B cell (primary cell): ENCODE data around the gene PPP2R5D. TPM values are rescaled to one million over a fixed set of nuclear protein-coding genes. Genes with fewer than 3 reads are reported as not detected.

ENCODE experiments used
- ATAC-seq: fragments of 200-7000 bp; cut with Tn5 transposase; one replicate; pipeline ENCODE4 v1.10.0; 2021; ENCODE audit warnings: low read depth, mild to moderate bottlenecking, moderate number of reproducible peaks, moderate library complexity
- CTCF ChIA-PET: fragments of 350-600 bp; sonication (Branson Sonifier 250); formaldehyde crosslinking; loops from one replicate; lab custom pipeline; 2021; ENCODE audit warnings: antibody characterized with exemption, inconsistent platforms; lab: Charles Lee
- POLR2A ChIA-PET: fragments of 350-600 bp; sonication (Branson Sonifier 250); formaldehyde crosslinking; loops from one replicate; lab custom pipeline; 2021; ENCODE audit warnings: antibody characterized with exemption; lab: Charles Lee
- DNase-seq: peaks from one replicate; pipeline ENCODE4 v3.0.0; 2013
- H2AFZ ChIP-seq: 2 replicates; pipeline ENCODE4 v1.6.1; 2012; ENCODE audit warnings: mild to moderate bottlenecking, low read depth, low read length; ENCODE audit not compliant: insufficient read depth, poor library complexity, severe bottlenecking
- H3K27ac ChIP-seq, 2 donors: 1 replicate in 1 of 2; 2 replicates in 1 of 2; pipeline ENCODE4 v1.5.1; 2012 to 2013; ENCODE audit warnings: low read length in 2 of 2, mild to moderate bottlenecking in 2 of 2, moderate library complexity in 1 of 2
- H3K27me3 ChIP-seq, 4 experiments: fragments of 200-600 bp in 1 of 4; sonication (generic) in 1 of 4; replicated peaks in 1 of 4; 1 replicate in 2 of 4; 2 replicates in 2 of 4; pipeline versions ENCODE4 v1.6.1 to v1.7.0; 2013 to 2016; ENCODE audit warnings: low read length in 3 of 4, mild to moderate bottlenecking in 2 of 4, mixed read lengths in 1 of 4, moderate library complexity in 1 of 4; ENCODE audit not compliant: insufficient read depth in 4 of 4, control insufficient read depth in 3 of 4; ENCODE audit errors: control extremely low read depth in 1 of 4
- H3K36me3 ChIP-seq, 2 experiments: replicated peaks in 1 of 2; 1 replicate in 1 of 2; 2 replicates in 1 of 2; pipeline versions ENCODE4 v1.6.1 to v1.7.1; 2013; ENCODE audit warnings: low read length in 1 of 2; ENCODE audit not compliant: insufficient read depth in 2 of 2, control insufficient read depth in 1 of 2; ENCODE audit errors: control extremely low read depth in 1 of 2, extremely low read depth in 1 of 2
- H3K4me1 ChIP-seq, 2 donors: fragments of 200-600 bp in 1 of 2; sonication (generic) in 1 of 2; 1 replicate in 1 of 2; 2 replicates in 1 of 2; pipeline versions ENCODE4 v1.5.1 to v1.6.1; 2013 to 2017; ENCODE audit warnings: low read length in 2 of 2; ENCODE audit not compliant: control insufficient read depth in 2 of 2, insufficient read depth in 2 of 2
- H3K4me2 ChIP-seq: replicated peaks from 2 replicates; pipeline ENCODE3; 2012; ENCODE audit warnings: mild to moderate bottlenecking, low read depth, low read length; ENCODE audit not compliant: poor library complexity, severe bottlenecking
- H3K4me3 ChIP-seq, 5 experiments: fragments of 200-600 bp in 1 of 5; sonication (generic) in 1 of 5; 1 replicate in 3 of 5; 2 replicates in 2 of 5; pipeline versions ENCODE4 v1.5.1 to v1.7.0; 2011 to 2016; ENCODE audit warnings: low read length in 4 of 5, mild to moderate bottlenecking in 4 of 5, low read depth in 2 of 5, control low read depth in 1 of 5, moderate library complexity in 1 of 5; ENCODE audit not compliant: insufficient read depth in 1 of 5; ENCODE audit errors: control extremely low read depth in 1 of 5, extremely low read depth in 1 of 5
- H3K79me2 ChIP-seq: fragments of 200-600 bp; sonication (generic); one replicate; pipeline ENCODE4 v1.6.0; 2016; ENCODE audit warnings: low read length; ENCODE audit not compliant: control insufficient read depth, insufficient read depth
- H3K9ac ChIP-seq: fragments of 200-600 bp; sonication (generic); 2 replicates; pipeline ENCODE4 v1.6.1; 2017; ENCODE audit warnings: mild to moderate bottlenecking, low read length, moderate library complexity
- H3K9me3 ChIP-seq, 3 donors: one replicate each; pipeline versions ENCODE4 v1.6.1 to v1.7.1; 2013; ENCODE audit warnings: low read length in 2 of 3; ENCODE audit not compliant: control insufficient read depth in 2 of 3, insufficient read depth in 1 of 3; ENCODE audit errors: control extremely low read depth in 1 of 3
- H4K20me1 ChIP-seq: 2 replicates; pipeline ENCODE4 v1.6.0; 2012; ENCODE audit warnings: mild to moderate bottlenecking, low read length; ENCODE audit not compliant: insufficient read depth, control insufficient read depth, poor library complexity, severe bottlenecking
- H3K27ac Mint-ChIP-seq: one replicate; pipeline ENCODE4 v1.8.0; 2021; ENCODE audit warnings: mixed read lengths
- H3K27me3 Mint-ChIP-seq: one replicate; pipeline ENCODE4 v1.8.0; 2021; ENCODE audit warnings: mixed read lengths
- H3K4me1 Mint-ChIP-seq: one replicate; pipeline ENCODE4 v1.8.0; 2021; ENCODE audit warnings: mixed read lengths
- H3K4me3 Mint-ChIP-seq: one replicate; pipeline ENCODE4 v1.8.0; 2021; ENCODE audit warnings: mixed read lengths
- H3K9me3 Mint-ChIP-seq: one replicate; pipeline ENCODE4 v1.8.0; 2022; ENCODE audit warnings: mixed read lengths; ENCODE audit not compliant: insufficient read depth
- EZH2 ChIP-seq: IDR thresholded peaks from 2 replicates; pipeline ENCODE4 v1.6.1; 2012; ENCODE audit warnings: borderline replicate concordance, low read depth, mild to moderate bottlenecking, moderate library complexity, low read length; ENCODE audit not compliant: insufficient read depth, poor library complexity, severe bottlenecking
- WGBS: methylation state at CpG from one replicate; pipeline ENCODE4 v1.1.5; 2013; ENCODE audit warnings: missing lambda C conversion rate; ENCODE audit not compliant: insufficient coverage; 5-methylcytosine and 5-hydroxymethylcytosine counted together
- intact Hi-C: fragments of 100-400 bp; cut with micrococcal nuclease; formaldehyde crosslinking; loops from one replicate; pipeline ENCODE4 v1.10.0; 2022
- polyA plus RNA-seq: library from polyadenylated mRNA; depleted of rRNA; stranded (reverse); fragments of >200 nt; gene quantifications from 2 replicates; pipeline ENCODE4 v1.2.3, GENCODE V29; 2012
- total RNA-seq, 2 donors: library from RNA; stranded (reverse); fragments of 120-200 nt in 1 of 2; gene quantifications; 1 replicate in 1 of 2; 2 replicates in 1 of 2; pipeline versions ENCODE4 v1.2.3 to v1.2.4, GENCODE V29; 2013 to 2022
- TF ChIP-seq, protein P1 (sequence below): fragments of 200-600 bp; IDR thresholded peaks from one replicate; pipeline ENCODE4 v1.8.0; 2022; ENCODE audit warnings: antibody characterized with exemption, mild to moderate bottlenecking

The PPP2R5D gene
- total and polyA plus RNA-seq, 2 donors (not counting 1 experiment from before 2014, with no cell fraction given): 23.2 to 23.6 TPM

DNA sequence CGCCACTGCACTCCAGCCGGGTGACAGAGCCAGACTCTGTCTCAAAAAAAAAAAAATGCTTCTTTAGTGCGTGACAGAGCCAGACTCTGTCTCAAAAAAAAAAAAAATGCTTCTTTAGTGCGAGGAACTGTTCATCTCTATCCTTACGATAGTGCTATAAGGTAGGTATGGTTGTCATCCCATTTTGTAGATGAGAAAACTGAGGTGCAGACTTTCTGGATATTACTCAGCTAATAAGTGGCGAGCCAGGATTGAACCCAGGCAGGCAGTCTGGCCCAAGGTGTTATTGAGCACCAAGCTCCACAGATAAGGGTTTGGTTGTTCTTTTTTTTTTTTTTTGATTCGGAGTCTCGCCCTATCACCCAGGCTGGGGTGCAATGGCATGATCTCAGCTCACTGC lies 17.5 kb downstream of the PPP2R5D start:
- DNase-seq: no peak
- no peaks in the 10 kb centered on the region for H3K9me3 ChIP-seq
- H3K27ac Mint-ChIP-seq: no peak overlapping the region
- H3K4me1 ChIP-seq: no peaks in the 10 kb centered on the region
- H3K4me3 ChIP-seq: no peak overlapping the region
- H2AFZ ChIP-seq: no peak overlapping the region
- no peaks in the 10 kb centered on the region for H4K20me1 ChIP-seq
- peaks cover 0 to 9% of the 10 kb centered on the region in 2 experiments for H3K36me3 ChIP-seq
- no peak overlapping the region for H3K4me2 ChIP-seq
- H3K27me3 Mint-ChIP-seq: no peaks in the 10 kb centered on the region
- no peak overlapping the region for H3K4me3 Mint-ChIP-seq
- ChIA-PET POLR2A (no interaction called here), CTCF (no interaction called here)
- no peak overlapping the region for H3K9ac ChIP-seq
- intact Hi-C loops: no loop called here
- H3K27ac ChIP-seq: no peak overlapping the region
- H3K4me1 Mint-ChIP-seq: no peaks in the 10 kb centered on the region
- TF ChIP-seq, protein P1, sequence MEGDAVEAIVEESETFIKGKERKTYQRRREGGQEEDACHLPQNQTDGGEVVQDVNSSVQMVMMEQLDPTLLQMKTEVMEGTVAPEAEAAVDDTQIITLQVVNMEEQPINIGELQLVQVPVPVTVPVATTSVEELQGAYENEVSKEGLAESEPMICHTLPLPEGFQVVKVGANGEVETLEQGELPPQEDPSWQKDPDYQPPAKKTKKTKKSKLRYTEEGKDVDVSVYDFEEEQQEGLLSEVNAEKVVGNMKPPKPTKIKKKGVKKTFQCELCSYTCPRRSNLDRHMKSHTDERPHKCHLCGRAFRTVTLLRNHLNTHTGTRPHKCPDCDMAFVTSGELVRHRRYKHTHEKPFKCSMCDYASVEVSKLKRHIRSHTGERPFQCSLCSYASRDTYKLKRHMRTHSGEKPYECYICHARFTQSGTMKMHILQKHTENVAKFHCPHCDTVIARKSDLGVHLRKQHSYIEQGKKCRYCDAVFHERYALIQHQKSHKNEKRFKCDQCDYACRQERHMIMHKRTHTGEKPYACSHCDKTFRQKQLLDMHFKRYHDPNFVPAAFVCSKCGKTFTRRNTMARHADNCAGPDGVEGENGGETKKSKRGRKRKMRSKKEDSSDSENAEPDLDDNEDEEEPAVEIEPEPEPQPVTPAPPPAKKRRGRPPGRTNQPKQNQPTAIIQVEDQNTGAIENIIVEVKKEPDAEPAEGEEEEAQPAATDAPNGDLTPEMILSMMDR: no peak
- no peak for TF ChIP-seq EZH2
- no peaks in the 10 kb centered on the region for H3K27me3 ChIP-seq
- ATAC-seq: no peak
- no peaks in the 10 kb centered on the region for H3K9me3 Mint-ChIP-seq
- 97% methylated on average over 7 of the region's 8 CpGs for WGBS
- H3K79me2 ChIP-seq: peaks cover 38% of the 10 kb centered on the region

DNA sequence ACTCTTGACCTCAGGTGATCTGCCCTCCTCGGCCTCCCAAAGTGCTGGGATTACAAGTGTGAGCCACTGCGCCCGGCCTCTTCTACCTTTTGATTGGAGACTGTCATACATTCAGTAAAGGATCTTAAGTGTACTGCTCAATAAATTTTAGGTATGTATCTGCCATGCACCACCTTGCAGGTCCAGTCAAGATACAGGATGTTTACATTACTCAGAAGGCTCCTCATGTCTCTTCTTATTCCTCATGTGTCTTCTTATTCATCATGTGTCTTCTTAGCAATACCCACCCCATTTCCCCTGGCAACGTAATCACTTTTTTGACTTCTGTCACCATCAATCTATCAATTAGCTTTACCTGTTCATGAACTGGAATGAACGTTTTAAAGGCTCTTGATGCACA lies 21.5 kb downstream of the PPP2R5D start:
- H3K4me2 ChIP-seq: no peak overlapping the region
- H3K9me3 Mint-ChIP-seq: no peaks in the 10 kb centered on the region
- no peak overlapping the region for H2AFZ ChIP-seq
- no peaks in the 10 kb centered on the region for H3K27me3 ChIP-seq
- H3K4me3 Mint-ChIP-seq: no peak overlapping the region
- 98% methylated on average over 3 of the region's 5 CpGs for WGBS
- H4K20me1 ChIP-seq: no peaks in the 10 kb centered on the region
- CTCF ChIA-PET: interaction anchor here (0.6 to 0.7 kb wide), 2 partner anchors 8 to 186 kb away, joined by 3 to 4 read pairs; no protein-coding TSS in a partner anchor
- H3K9me3 ChIP-seq: no peaks in the 10 kb centered on the region
- POLR2A ChIA-PET: no interaction called here
- no peak overlapping the region for H3K27ac Mint-ChIP-seq
- no peaks in the 10 kb centered on the region for H3K27me3 Mint-ChIP-seq
- intact Hi-C loops: loop anchor here (5.0 kb wide), 1 partner anchor 136 kb away; no protein-coding TSS in a partner anchor
- H3K36me3 ChIP-seq: peaks cover 1 to 41% of the 10 kb centered on the region in 2 experiments
- no peak for DNase-seq
- TF ChIP-seq, protein P1: no peak
- TF ChIP-seq EZH2: no peak
- H3K4me1 ChIP-seq: peaks cover 0 to 10% of the 10 kb centered on the region in 2 donors
- peaks cover 9% of the 10 kb centered on the region for H3K4me1 Mint-ChIP-seq
- no peak overlapping the region for H3K9ac ChIP-seq
- H3K79me2 ChIP-seq: peaks cover 41% of the 10 kb centered on the region
- ATAC-seq: no peak
- H3K4me3 ChIP-seq: no peak overlapping the region
- H3K27ac ChIP-seq: no peak overlapping the region
